H9 (cell line): ENCODE measurements around the gene ZGRF1. TPM values are rescaled to one million over a fixed set of nuclear protein-coding genes. Genes with fewer than 3 reads are reported as not detected.

ENCODE experiments used
- DNase-seq: peaks from one replicate; pipeline ENCODE4 v3.0.0-alpha.2; 2017
- H2AFZ ChIP-seq: one replicate; pipeline ENCODE4 v1.6.1; 2013; ENCODE audit warnings: mild to moderate bottlenecking, low read length, control low read depth, moderate library complexity
- H2AK5ac ChIP-seq: 2 replicates; pipeline ENCODE4 v1.6.1; 2013; ENCODE audit warnings: low read length, control low read depth, mixed read lengths; ENCODE audit not compliant: insufficient read length
- H2BK120ac ChIP-seq: one replicate; pipeline ENCODE4 v1.6.1; 2013; ENCODE audit warnings: low read depth, mild to moderate bottlenecking, low read length, control low read depth, inconsistent platforms; ENCODE audit not compliant: poor library complexity, severe bottlenecking
- H2BK12ac ChIP-seq: 2 replicates; pipeline ENCODE4 v1.6.1; 2013; ENCODE audit warnings: low read length, control low read depth, mixed read lengths, low read depth; ENCODE audit not compliant: insufficient read length
- H2BK15ac ChIP-seq: 2 replicates; pipeline ENCODE4 v1.6.1; 2013; ENCODE audit warnings: low read depth, low read length, control low read depth
- H2BK20ac ChIP-seq: one replicate; pipeline ENCODE4 v1.6.1; 2013; ENCODE audit warnings: low read depth, mild to moderate bottlenecking, low read length, control low read depth, inconsistent platforms; ENCODE audit not compliant: poor library complexity, severe bottlenecking
- H2BK5ac ChIP-seq: 2 replicates; pipeline ENCODE4 v1.6.1; 2013; ENCODE audit warnings: low read length, control low read depth, mixed read lengths; ENCODE audit not compliant: insufficient read length
- H3K14ac ChIP-seq: 2 replicates; pipeline ENCODE4 v1.6.1; 2013; ENCODE audit warnings: low read length, control low read depth; ENCODE audit not compliant: insufficient read depth
- H3K18ac ChIP-seq: 2 replicates; pipeline ENCODE4 v1.6.1; 2013; ENCODE audit warnings: low read depth, mild to moderate bottlenecking, mixed read lengths, low read length, control low read depth; ENCODE audit not compliant: insufficient read length
- H3K23ac ChIP-seq: 2 replicates; pipeline ENCODE4 v1.6.1; 2013; ENCODE audit warnings: low read length, control low read depth, mixed read lengths, low read depth; ENCODE audit not compliant: insufficient read length
- H3K23me2 ChIP-seq: 2 replicates; pipeline ENCODE4 v1.6.1; 2013; ENCODE audit warnings: low read depth, mild to moderate bottlenecking, mixed read lengths, low read length, control low read depth; ENCODE audit not compliant: insufficient read length, poor library complexity, severe bottlenecking
- H3K27ac ChIP-seq: 2 replicates; pipeline ENCODE4 v1.5.1; 2013; ENCODE audit warnings: low read length, control low read depth, mixed read lengths, low read depth; ENCODE audit not compliant: insufficient read length
- H3K27me3 ChIP-seq: 2 replicates; pipeline ENCODE4 v1.6.1; 2013; ENCODE audit warnings: low read length, control low read depth, inconsistent platforms; ENCODE audit not compliant: insufficient read depth
- H3K4ac ChIP-seq: 2 replicates; pipeline ENCODE4 v1.6.1; 2013; ENCODE audit warnings: low read depth, mild to moderate bottlenecking, control low read depth, inconsistent platforms, low read length, moderate library complexity
- H3K4me1 ChIP-seq: 2 replicates; pipeline ENCODE4 v1.6.1; 2013; ENCODE audit warnings: low read length, control low read depth, inconsistent platforms; ENCODE audit not compliant: insufficient read depth
- H3K4me2 ChIP-seq: 2 replicates; pipeline ENCODE4 v1.6.1; 2013; ENCODE audit warnings: low read length, control low read depth, mixed read lengths; ENCODE audit not compliant: insufficient read length, insufficient read depth
- H3K56ac ChIP-seq: 2 replicates; pipeline ENCODE4 v1.6.1; 2013; ENCODE audit warnings: low read depth, mild to moderate bottlenecking, mixed read lengths, low read length, control low read depth; ENCODE audit not compliant: insufficient read length
- H3K79me1 ChIP-seq: 2 replicates; pipeline ENCODE4 v1.6.1; 2013; ENCODE audit warnings: low read depth, mild to moderate bottlenecking, moderate library complexity, low read length, control low read depth, inconsistent platforms; ENCODE audit not compliant: insufficient read depth, poor library complexity, severe bottlenecking
- H3K79me2 ChIP-seq: 2 replicates; pipeline ENCODE4 v1.6.1; 2013; ENCODE audit warnings: low read length, control low read depth, inconsistent platforms; ENCODE audit not compliant: insufficient read depth
- H3K9ac ChIP-seq: 2 replicates; pipeline ENCODE4 v1.6.1; 2013; ENCODE audit warnings: low read length, control low read depth, mixed read lengths; ENCODE audit not compliant: insufficient read length; ENCODE audit errors: extremely low read depth
- H3K9me3 ChIP-seq: one replicate; pipeline ENCODE4 v1.6.1; 2013; ENCODE audit warnings: low read depth, low read length, inconsistent platforms; ENCODE audit not compliant: control insufficient read depth
- H3T11ph ChIP-seq: one replicate; pipeline ENCODE4 v1.6.1; 2013; ENCODE audit warnings: mild to moderate bottlenecking, low read length, control low read depth, inconsistent platforms
- H4K20me1 ChIP-seq: one replicate; pipeline ENCODE4 v1.6.1; 2013; ENCODE audit not compliant: control insufficient read depth, insufficient read length, insufficient read depth
- H4K5ac ChIP-seq: 2 replicates; pipeline ENCODE4 v1.6.1; 2013; ENCODE audit warnings: low read depth, mild to moderate bottlenecking, mixed read lengths, low read length, control low read depth; ENCODE audit not compliant: insufficient read length
- H4K8ac ChIP-seq: replicated peaks from 2 replicates; pipeline ENCODE4 v1.6.1; 2013; ENCODE audit warnings: low read length, control low read depth, mixed read lengths, low read depth; ENCODE audit not compliant: insufficient read length
- H4K91ac ChIP-seq: 2 replicates; pipeline ENCODE4 v1.6.1; 2013; ENCODE audit warnings: low read depth, mild to moderate bottlenecking, moderate library complexity, mixed read lengths, low read length, control low read depth; ENCODE audit not compliant: insufficient read length
- H3K27ac Mint-ChIP-seq, 3 experiments: 2 replicates in 2 of 3; 3 replicates in 1 of 3; pipeline ENCODE4 v1.8.0; 2020 to 2021; ENCODE audit warnings: mixed read lengths in 3 of 3, mild to moderate bottlenecking in 1 of 3, moderate library complexity in 1 of 3
- H3K27me3 Mint-ChIP-seq: 2 replicates; pipeline ENCODE4 v1.8.0; 2021; ENCODE audit warnings: low read depth, mild to moderate bottlenecking, moderate library complexity, mixed read lengths
- H3K36me3 Mint-ChIP-seq, 3 experiments: 2 replicates in 2 of 3; 3 replicates in 1 of 3; pipeline ENCODE4 v1.8.0; 2020 to 2021; ENCODE audit warnings: low read depth in 3 of 3, mixed read lengths in 3 of 3; ENCODE audit not compliant: insufficient read depth in 1 of 3
- H3K4me1 Mint-ChIP-seq, 2 experiments: 2 replicates each; pipeline ENCODE4 v1.8.0; 2020; ENCODE audit warnings: mixed read lengths in 2 of 2
- H3K4me3 Mint-ChIP-seq, 2 experiments: 2 replicates in 1 of 2; 3 replicates in 1 of 2; pipeline ENCODE4 v1.8.0; 2020 to 2021; ENCODE audit warnings: mild to moderate bottlenecking in 2 of 2, mixed read lengths in 2 of 2, moderate library complexity in 1 of 2
- H3K9me3 Mint-ChIP-seq, 2 experiments: 2 replicates in 1 of 2; 3 replicates in 1 of 2; pipeline ENCODE4 v1.8.0; 2020; ENCODE audit warnings: mild to moderate bottlenecking in 2 of 2, mixed read lengths in 2 of 2, moderate library complexity in 1 of 2
- total RNA-seq: library from RNA; stranded (reverse); gene quantifications from 2 replicates; pipeline ENCODE4 v1.2.1, GENCODE V29; 2021
- TF ChIP-seq, protein P1 (sequence below): fragments of 200-600 bp; sonication (generic); conservative IDR thresholded peaks from 3 replicates; pipeline ENCODE4 v1.8.0; 2021; ENCODE audit warnings: antibody characterized with exemption, mild to moderate bottlenecking

The ZGRF1 gene
- total RNA-seq, 1 experiment from 2014 or later, result 38.3 TPM

DNA sequence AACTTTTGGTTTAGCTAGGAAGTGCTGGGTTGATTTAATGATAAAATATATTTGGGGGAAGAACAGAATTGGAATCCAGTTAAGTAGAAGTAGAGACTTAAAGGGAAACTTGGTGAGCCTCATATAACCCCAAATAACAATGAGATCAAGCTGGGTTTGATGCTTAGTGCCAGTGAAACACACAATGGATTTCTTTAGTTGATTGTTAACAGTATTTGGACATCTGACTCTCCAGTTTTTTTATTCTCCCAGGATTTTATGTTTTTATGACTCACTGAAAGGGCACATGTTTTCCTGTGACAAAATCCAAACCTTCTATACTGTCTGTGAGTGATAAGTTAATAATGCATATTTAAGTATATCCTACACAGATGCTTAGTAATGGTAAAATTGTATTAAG lies 118.0 kb downstream of the ZGRF1 start:
- Histone ChIP-seq H3K4ac (no peak overlapping the region), H3K56ac (no peak overlapping the region), H3K27ac (no peak overlapping the region), H2AFZ (no peak overlapping the region), H3K4me1 (no peaks in the 10 kb centered on the region; the same call in 1 of the 2 replicates), H3K79me1 (no peaks in the 10 kb centered on the region), H3K9me3 (no peaks in the 10 kb centered on the region), H2BK120ac (no peak overlapping the region), H4K5ac (no peak overlapping the region), H3K27me3 (peaks cover 92% of the 10 kb centered on the region), H3T11ph (no peak overlapping the region), H2BK5ac (no peak overlapping the region), H2BK12ac (no peak overlapping the region), H3K79me2 (no peaks in the 10 kb centered on the region), H3K23me2 (peaks cover 39% of the 10 kb centered on the region), H4K91ac (no peak overlapping the region), H3K18ac (no peak overlapping the region), H2AK5ac (no peak overlapping the region), H3K9ac (no peak overlapping the region), H3K23ac (no peak overlapping the region), H2BK20ac (no peak overlapping the region), H4K8ac (no peak overlapping the region), H3K4me2 (no peak overlapping the region), H3K14ac (no peak overlapping the region), H2BK15ac (no peak overlapping the region), H4K20me1 (no peaks in the 10 kb centered on the region)
- DNase-seq, result no peak
- peaks cover 99% of the 10 kb centered on the region for H3K27me3 Mint-ChIP-seq
- H3K27ac Mint-ChIP-seq, result no peak overlapping the region
- H3K4me3 Mint-ChIP-seq, result no peak overlapping the region; a peak in 1 of 5 replicates
- H3K36me3 Mint-ChIP-seq, result peaks cover 0 to 4% (median 0%) of the 10 kb centered on the region in 3 experiments; a peak in 2 of 7 replicates
- TF ChIP-seq, protein P1, sequence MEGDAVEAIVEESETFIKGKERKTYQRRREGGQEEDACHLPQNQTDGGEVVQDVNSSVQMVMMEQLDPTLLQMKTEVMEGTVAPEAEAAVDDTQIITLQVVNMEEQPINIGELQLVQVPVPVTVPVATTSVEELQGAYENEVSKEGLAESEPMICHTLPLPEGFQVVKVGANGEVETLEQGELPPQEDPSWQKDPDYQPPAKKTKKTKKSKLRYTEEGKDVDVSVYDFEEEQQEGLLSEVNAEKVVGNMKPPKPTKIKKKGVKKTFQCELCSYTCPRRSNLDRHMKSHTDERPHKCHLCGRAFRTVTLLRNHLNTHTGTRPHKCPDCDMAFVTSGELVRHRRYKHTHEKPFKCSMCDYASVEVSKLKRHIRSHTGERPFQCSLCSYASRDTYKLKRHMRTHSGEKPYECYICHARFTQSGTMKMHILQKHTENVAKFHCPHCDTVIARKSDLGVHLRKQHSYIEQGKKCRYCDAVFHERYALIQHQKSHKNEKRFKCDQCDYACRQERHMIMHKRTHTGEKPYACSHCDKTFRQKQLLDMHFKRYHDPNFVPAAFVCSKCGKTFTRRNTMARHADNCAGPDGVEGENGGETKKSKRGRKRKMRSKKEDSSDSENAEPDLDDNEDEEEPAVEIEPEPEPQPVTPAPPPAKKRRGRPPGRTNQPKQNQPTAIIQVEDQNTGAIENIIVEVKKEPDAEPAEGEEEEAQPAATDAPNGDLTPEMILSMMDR, result no peak
- peaks cover 6 to 12% of the 10 kb centered on the region in 2 experiments; a peak in 3 of 5 replicates for H3K9me3 Mint-ChIP-seq
- peaks cover 56 to 80% of the 10 kb centered on the region in 2 experiments for H3K4me1 Mint-ChIP-seq
